GM21447 (cell line): Measurements from ENCODE around the gene ARIH1.
A peak's percentile ranks its signal among the peaks of the same experiment; 100 is the strongest.
"Not testable (repeated sequence)": the region's sequence is repeated elsewhere in the genome, so short reads cannot be mapped to it uniquely, and the experiment has no call there.

Experiments
- ATAC-seq: cut with Tn5 transposase; IDR thresholded peaks from one replicate; pipeline ENCODE4 v1.9.1; 2021; ENCODE audit not compliant: unreplicated experiment

Gene ARIH1, protein sequence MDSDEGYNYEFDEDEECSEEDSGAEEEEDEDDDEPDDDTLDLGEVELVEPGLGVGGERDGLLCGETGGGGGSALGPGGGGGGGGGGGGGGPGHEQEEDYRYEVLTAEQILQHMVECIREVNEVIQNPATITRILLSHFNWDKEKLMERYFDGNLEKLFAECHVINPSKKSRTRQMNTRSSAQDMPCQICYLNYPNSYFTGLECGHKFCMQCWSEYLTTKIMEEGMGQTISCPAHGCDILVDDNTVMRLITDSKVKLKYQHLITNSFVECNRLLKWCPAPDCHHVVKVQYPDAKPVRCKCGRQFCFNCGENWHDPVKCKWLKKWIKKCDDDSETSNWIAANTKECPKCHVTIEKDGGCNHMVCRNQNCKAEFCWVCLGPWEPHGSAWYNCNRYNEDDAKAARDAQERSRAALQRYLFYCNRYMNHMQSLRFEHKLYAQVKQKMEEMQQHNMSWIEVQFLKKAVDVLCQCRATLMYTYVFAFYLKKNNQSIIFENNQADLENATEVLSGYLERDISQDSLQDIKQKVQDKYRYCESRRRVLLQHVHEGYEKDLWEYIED

GRCh38 chr15:72473614-72474465, at the start of gene ARIH1:
TSS of gene ARIH1 (plus strand) at chr15:72474330. CDS start at chr15:72474640, 310 bp downstream.
- peak; percentile 69 for ATAC-seq

GRCh38 chr15:72426753-72427152, 47.4 kb upstream of the ARIH1 start:
- no peak for ATAC-seq

DNA sequence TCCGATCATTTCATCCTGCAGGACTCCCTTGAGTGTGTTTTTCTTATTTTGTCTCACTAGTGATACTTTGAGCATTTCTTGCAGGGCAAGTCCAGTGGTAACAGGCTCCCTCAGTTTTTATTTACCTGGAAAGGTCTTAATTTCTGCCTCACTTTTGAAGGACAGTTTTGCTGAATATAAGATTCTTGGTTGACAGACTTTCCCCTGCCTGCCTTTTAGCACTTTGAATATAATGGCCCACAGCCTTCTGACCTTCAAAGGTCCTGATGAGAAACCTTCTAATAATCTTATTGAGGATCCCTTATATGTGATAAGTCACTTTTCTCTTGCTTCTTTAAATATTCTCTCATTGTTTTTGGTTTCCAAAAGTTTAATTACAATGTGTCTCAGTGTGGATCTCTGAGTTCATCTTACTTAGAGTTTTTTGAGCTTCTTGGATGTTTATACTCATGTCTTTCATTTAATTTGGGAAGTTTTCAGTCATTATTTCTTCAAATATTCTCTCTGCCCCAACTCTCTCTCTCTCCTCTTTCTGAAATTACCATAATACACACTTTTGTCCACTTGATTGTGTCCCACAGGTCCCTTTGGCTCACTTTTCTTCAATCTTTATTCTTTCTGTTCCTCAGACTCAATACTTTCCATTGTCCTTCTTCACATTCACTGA, 36.3 kb upstream of the ARIH1 start:
- ATAC-seq: no peak

DNA sequence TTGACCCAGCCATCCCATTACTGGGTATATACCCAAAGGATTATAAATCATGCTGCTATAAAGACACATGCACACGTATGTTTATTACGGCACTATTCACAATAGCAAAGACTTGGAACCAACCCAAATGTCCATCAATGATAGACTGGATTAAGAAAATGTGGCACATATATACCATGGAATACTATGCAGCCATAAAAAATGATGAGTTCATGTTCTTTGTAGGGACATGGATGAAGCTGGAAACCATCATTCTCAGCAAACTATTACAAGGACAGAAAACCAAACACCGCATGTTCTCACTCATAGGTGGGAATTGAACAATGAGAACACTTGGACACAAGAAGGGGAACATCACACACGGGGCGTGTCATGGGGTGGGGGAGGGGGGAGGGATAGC, 31.3 kb upstream of the ARIH1 start:
- not testable (repeated sequence) for ATAC-seq

- ATAC-seq: no peak
Measured at GRCh38 chr15:72445426-72445825, 28.7 kb upstream of the ARIH1 start.

- no peak for ATAC-seq
Measured at GRCh38 chr15:72450805-72451204, 23.3 kb upstream of the ARIH1 start.

DNA sequence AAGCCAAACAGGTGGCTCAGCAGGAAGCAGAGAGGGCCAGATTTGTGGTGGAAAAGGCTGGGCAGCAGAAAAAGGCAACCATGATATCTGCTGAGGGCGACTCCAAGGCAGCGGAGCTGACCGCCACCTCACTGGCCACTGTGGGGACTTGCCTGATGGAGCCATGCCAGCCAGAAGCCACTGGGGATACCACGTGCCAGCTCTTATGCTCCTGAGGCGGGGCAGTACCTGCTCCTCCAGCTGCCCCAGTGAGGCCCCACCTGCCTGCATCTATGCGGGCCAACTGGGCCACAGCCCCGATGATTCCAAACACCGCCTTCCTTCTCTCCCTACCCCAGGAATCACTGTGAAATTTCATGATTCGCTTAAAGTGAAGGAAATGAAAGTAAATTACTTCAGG, 22.9 kb upstream of the ARIH1 start:
- ATAC-seq: no peak

DNA sequence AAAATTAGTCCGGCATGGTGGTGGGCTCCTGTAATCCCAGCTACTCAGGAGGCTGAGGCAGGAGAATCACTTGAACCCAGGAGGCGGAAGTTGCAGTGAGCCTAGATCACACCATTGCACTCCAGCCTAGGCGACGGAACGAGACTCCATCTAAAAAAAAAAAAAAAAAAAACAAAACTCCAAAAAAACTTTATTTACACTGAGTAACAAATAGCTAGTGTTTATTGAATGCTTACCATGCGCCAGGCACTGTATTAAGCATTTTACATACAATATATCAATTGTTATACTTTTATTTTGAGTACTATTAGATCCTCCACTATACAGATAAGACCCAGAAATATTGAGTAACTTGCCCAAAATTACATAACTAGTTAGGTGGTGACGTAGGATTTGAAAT, 17.4 kb upstream of the ARIH1 start:
- no peak for ATAC-seq

DNA sequence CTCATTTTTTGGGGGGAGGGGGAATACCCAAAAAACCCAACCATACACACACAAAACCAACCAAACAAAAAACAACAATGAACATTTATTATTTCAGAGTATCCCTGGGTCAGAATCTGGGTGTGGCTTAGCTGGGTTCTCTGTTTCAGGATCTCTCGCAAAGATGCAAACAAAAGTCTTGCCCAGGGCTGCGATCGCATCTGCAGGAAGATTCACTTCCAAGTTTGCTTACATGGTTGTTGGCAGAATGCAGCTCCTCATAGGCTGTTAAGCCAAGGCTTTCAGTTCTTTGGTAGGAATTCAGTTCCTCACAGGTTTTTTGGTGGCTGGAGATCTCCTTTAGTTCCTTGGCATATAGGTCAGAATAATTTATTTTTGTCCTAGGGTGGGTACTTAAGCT, 13.7 kb upstream of the ARIH1 start:
- no peak for ATAC-seq

GRCh38 chr15:72463702-72464101, 10.4 kb upstream of the ARIH1 start:
- ATAC-seq: no peak

GRCh38 chr15:72464251-72464650, 9.9 kb upstream of the ARIH1 start:
- ATAC-seq: no peak

DNA sequence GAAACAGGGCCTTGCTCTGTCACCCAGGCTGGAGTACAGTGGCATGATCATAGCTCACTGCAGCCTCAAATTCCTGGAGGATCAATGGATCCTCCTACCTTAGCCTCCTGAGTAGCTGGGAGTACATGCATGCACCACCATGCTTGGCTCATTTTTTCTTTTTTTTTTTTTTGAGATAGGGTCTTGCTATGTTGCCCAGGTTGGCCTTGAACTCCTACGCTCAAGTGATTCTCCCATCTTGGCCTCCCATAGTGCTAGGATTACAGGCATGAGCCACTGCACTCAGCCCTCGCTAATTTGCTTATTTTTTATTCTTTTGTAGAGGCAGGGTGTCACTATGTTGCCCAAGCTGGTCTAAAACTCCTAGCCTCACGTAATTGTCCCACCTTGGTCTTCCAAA, 6.0 kb upstream of the ARIH1 start:
- no peak for ATAC-seq

DNA sequence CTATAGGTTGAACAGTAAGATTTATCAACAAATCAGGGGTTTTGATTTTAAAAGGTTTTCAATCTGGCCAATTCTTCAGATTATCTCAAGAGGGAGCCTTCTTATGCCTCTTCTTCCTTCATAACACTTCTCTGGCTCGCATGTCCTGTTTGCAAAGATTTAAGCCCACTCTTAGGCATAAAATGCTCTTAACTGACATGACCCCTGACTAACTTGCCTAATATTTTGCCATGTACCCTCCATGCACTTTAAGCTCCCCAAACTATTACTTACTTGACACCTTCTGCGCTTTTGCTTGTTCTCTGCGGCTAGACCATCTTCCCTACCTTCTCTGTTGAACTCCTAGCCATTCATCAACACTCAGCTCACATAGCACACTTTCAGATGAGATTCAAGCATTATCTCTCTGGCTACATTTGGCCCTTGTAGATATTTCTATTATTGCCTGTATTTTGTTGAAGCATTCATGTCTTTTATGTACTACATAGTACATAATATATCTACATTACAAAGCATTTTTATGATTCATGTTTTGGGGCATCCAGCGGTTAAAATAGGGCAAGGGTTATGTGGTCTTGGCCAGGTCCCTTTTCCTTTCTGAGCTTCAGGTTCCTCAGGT, 1.0 kb upstream of the ARIH1 start:
- no peak for ATAC-seq

DNA sequence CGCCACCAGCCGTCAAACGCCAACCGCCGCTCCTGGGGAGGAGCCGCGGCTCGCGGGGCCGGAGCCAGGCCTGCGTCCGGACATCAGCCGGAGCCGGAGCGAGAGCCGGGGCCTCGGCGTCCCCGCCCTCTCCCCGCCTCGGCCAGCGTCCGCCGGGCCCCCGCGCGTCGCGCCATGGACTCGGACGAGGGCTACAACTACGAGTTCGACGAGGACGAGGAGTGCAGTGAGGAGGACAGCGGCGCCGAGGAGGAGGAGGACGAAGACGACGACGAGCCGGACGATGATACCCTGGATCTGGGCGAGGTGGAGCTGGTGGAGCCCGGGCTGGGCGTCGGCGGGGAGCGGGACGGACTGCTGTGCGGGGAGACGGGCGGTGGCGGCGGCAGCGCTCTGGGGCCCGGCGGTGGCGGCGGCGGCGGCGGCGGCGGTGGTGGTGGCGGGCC, 359 bp downstream of the ARIH1 start:
- peak; percentile 21 for ATAC-seq

DNA sequence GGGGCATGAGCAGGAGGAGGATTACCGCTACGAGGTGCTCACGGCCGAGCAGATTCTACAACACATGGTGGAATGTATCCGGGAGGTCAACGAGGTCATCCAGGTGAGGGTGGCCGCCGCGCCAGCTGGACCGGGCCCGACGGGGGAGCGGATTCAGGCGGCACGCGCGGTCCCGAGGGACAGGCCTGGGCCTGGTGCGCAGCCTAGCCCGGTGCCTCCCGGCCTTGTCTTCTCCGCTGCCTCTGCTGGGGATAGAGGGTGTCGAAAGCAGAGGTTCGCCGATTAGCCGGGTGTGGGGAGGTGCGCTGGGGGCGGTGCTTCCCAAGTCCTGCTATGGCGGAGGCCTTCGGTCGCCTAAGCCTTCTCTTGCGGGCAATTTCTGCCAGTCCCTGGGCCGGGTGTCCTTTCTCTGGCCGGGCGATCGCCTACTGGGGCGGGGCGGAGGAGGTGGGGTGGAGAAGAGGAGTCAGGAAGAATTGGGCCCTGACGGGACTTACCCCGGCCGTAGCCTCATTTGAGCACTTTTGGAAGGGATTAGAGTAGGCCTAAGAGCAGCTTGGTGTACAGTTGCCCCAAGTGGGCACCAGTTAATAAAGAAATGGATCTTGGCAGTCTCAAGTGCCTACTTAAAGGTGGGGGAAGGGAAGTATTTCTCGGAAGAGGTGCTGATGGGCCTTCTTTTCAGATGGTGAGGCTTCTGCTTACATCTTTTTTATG, 940 bp downstream of the ARIH1 start:
- ATAC-seq: peak; percentile 38

DNA sequence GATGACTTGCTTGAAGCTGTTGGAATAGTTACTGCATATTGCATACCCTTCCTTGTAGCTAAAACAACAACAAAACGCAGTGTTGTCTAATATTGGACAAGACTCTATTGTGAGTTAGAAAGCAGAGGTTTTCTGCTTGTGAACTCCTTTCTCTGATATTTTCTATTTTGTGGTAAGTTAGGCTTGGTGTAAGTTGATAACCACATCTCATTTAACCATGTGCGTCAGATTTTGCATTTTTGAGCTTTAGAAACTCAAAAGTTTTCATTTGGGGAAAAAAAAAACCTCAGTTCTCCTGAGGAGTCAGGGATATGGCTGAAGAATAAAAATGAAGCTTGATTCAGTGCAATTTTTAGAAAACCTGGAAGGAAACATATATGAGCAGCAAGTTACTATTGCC, 1.5 kb downstream of the ARIH1 start:
- ATAC-seq: no peak

- not testable (repeated sequence) for ATAC-seq
Measured at GRCh38 chr15:72476330-72476729, 2.2 kb downstream of the ARIH1 start.

GRCh38 chr15:72481015-72481659, 7.0 kb downstream of the ARIH1 start:
- no peak for ATAC-seq

DNA sequence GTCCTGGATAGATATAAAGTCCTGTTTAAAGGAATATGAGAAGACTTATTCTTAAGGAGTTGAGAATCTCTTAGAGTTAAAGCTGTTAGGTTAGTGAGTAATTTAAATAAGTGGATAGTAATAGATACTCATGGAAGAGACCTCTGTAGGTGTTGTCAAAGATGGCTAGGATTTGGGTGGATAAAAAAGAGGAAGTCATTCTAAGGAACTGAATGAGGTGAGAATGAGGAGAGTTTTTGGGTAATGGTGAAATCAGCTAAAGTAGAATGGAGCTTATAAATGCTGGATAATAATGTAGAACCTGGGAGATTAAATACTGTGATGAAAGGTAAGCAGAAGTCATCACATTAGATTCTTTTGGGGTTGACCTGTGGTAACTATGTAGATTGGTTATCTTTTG, 8.1 kb downstream of the ARIH1 start:
- no peak for ATAC-seq

DNA sequence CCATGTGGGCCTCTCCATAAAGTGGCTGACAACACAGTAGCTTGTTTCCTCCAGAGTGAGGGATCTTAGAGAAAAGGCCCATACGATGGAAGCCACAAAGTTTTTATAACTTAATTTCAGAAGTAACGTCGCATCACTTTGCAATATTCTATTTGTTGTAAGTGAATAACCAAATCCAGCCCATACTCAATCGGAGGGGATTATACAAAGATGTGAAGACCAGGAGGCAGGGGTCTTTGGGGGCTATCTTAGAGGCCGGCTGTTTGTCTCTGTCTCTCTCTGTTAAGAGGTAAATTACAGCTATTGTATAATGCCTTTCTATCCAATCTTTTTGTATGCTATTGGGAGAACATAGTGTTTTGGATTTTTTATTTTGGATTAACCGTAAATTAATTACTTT, 9.1 kb downstream of the ARIH1 start:
- no peak for ATAC-seq
